ENCODE results near the gene CHD9. TPM values are rescaled to one million over a fixed set of nuclear protein-coding genes. Genes with fewer than 3 reads are reported as not detected.

The CHD9 gene
- total RNA-seq, 1 donor from 2014 or later: 77.4 TPM

GRCh38 chr16:53209877-53210276 lies 155.1 kb downstream of the CHD9 start:
- Histone ChIP-seq H3K27me3 (ENCODE audit: insufficient read depth, low read length) (no peaks in the 10 kb centered on the region), H3K9me3 (ENCODE audit: insufficient read depth, low read depth, low read length) (no peaks in the 10 kb centered on the region), H3K79me2 (ENCODE audit: insufficient read depth, low read length) (peaks cover 77% of the 10 kb centered on the region), H3K4me3 (ENCODE audit: insufficient read depth, low read depth, low read length) (peak overlapping the region; percentile 74), H3K36me3 (ENCODE audit: insufficient read depth, low read length) (no peaks in the 10 kb centered on the region), H4K20me1 (ENCODE audit: insufficient read depth, low read length) (peaks cover 12% of the 10 kb centered on the region), H2AFZ (ENCODE audit: low read depth, low read length) (no peak overlapping the region), H3K9ac (ENCODE audit: low read length) (peak overlapping the region; percentile 84), H3K27ac (ENCODE audit: low read depth, low read length) (peak overlapping the region; percentile 85), H3K4me2 (ENCODE audit: low read length) (peak overlapping the region; percentile 91), H3K4me1 (ENCODE audit: insufficient read depth, low read length) (peaks cover 3% of the 10 kb centered on the region)
- Mint-ChIP-seq H3K27me3 (ENCODE audit: low read depth, unreplicated experiment) (no peaks in the 10 kb centered on the region), H3K4me3 (ENCODE audit: unreplicated experiment) (peak overlapping the region; percentile 97), H3K36me3 (ENCODE audit: low read depth, unreplicated experiment) (peaks cover 4% of the 10 kb centered on the region), H3K9me3 (ENCODE audit: unreplicated experiment) (no peaks in the 10 kb centered on the region), H3K27ac (ENCODE audit: unreplicated experiment) (no peak overlapping the region), H3K4me1 (ENCODE audit: low read depth, unreplicated experiment) (peaks cover 22% of the 10 kb centered on the region)
- TF ChIP-seq, protein P1, sequence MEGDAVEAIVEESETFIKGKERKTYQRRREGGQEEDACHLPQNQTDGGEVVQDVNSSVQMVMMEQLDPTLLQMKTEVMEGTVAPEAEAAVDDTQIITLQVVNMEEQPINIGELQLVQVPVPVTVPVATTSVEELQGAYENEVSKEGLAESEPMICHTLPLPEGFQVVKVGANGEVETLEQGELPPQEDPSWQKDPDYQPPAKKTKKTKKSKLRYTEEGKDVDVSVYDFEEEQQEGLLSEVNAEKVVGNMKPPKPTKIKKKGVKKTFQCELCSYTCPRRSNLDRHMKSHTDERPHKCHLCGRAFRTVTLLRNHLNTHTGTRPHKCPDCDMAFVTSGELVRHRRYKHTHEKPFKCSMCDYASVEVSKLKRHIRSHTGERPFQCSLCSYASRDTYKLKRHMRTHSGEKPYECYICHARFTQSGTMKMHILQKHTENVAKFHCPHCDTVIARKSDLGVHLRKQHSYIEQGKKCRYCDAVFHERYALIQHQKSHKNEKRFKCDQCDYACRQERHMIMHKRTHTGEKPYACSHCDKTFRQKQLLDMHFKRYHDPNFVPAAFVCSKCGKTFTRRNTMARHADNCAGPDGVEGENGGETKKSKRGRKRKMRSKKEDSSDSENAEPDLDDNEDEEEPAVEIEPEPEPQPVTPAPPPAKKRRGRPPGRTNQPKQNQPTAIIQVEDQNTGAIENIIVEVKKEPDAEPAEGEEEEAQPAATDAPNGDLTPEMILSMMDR (IDR thresholded peaks at IDR 0.05; ENCODE audit: insufficient read depth, low read depth, low read length): no peak
- TF ChIP-seq EZH2 (IDR thresholded peaks at IDR 0.05; ENCODE audit: insufficient read depth, low read length): no peak
- DNase-seq (ENCODE audit: low read depth) (no peak), FAIRE-seq (no peak)

- Histone ChIP-seq H3K9me3 (ENCODE audit: insufficient read depth, low read depth, low read length) (no peaks in the 10 kb centered on the region), H3K4me2 (ENCODE audit: low read length) (peak overlapping the region; percentile 91), H3K9ac (ENCODE audit: low read length) (no peak overlapping the region), H3K27ac (ENCODE audit: low read depth, low read length) (no peak overlapping the region), H3K79me2 (ENCODE audit: insufficient read depth, low read length) (peaks cover 85% of the 10 kb centered on the region), H2AFZ (ENCODE audit: low read depth, low read length) (no peak overlapping the region), H3K36me3 (ENCODE audit: insufficient read depth, low read length) (no peaks in the 10 kb centered on the region), H3K27me3 (ENCODE audit: insufficient read depth, low read length) (no peaks in the 10 kb centered on the region), H4K20me1 (ENCODE audit: insufficient read depth, low read length) (peaks cover 19% of the 10 kb centered on the region), H3K4me1 (ENCODE audit: insufficient read depth, low read length) (peaks cover 3% of the 10 kb centered on the region), H3K4me3 (ENCODE audit: insufficient read depth, low read depth, low read length) (peak overlapping the region; percentile 74)
- H3K4me3 Mint-ChIP-seq (ENCODE audit: unreplicated experiment): peak overlapping the region; percentile 83
- no peaks in the 10 kb centered on the region for H3K9me3 Mint-ChIP-seq (ENCODE audit: unreplicated experiment)
- TF ChIP-seq EZH2 (IDR thresholded peaks at IDR 0.05; ENCODE audit: insufficient read depth, low read length): no peak
- TF ChIP-seq, protein P1 (IDR thresholded peaks at IDR 0.05; ENCODE audit: insufficient read depth, low read depth, low read length): no peak
- H3K27me3 Mint-ChIP-seq (ENCODE audit: low read depth, unreplicated experiment): no peaks in the 10 kb centered on the region
- H3K4me1 Mint-ChIP-seq (ENCODE audit: low read depth, unreplicated experiment): peaks cover 22% of the 10 kb centered on the region
- no peak overlapping the region for H3K27ac Mint-ChIP-seq (ENCODE audit: unreplicated experiment)
- FAIRE-seq (no peak), DNase-seq (ENCODE audit: low read depth) (no peak)
- peaks cover 4% of the 10 kb centered on the region for H3K36me3 Mint-ChIP-seq (ENCODE audit: low read depth, unreplicated experiment)
These were observed 156.5 kb downstream of the CHD9 start for GRCh38 chr16:53211253-53211652.

- Mint-ChIP-seq H3K27me3 (ENCODE audit: low read depth, unreplicated experiment) (no peaks in the 10 kb centered on the region), H3K27ac (ENCODE audit: unreplicated experiment) (peak overlapping the region; percentile 34), H3K4me3 (ENCODE audit: unreplicated experiment) (peak overlapping the region; percentile 68), H3K4me1 (ENCODE audit: low read depth, unreplicated experiment) (peaks cover 17% of the 10 kb centered on the region), H3K36me3 (ENCODE audit: low read depth, unreplicated experiment) (peaks cover 4% of the 10 kb centered on the region), H3K9me3 (ENCODE audit: unreplicated experiment) (no peaks in the 10 kb centered on the region)
- FAIRE-seq: no peak
- no peaks in the 10 kb centered on the region for H3K36me3 ChIP-seq (ENCODE audit: insufficient read depth, low read length)
- no peaks in the 10 kb centered on the region for H3K9me3 ChIP-seq (ENCODE audit: insufficient read depth, low read depth, low read length)
- peaks cover 93% of the 10 kb centered on the region for H3K79me2 ChIP-seq (ENCODE audit: insufficient read depth, low read length)
- no peak for DNase-seq (ENCODE audit: low read depth)
- peaks cover 3% of the 10 kb centered on the region for H3K4me1 ChIP-seq (ENCODE audit: insufficient read depth, low read length)
- no peak overlapping the region for H3K27ac ChIP-seq (ENCODE audit: low read depth, low read length)
- H2AFZ ChIP-seq (ENCODE audit: low read depth, low read length): no peak overlapping the region
- no peak for TF ChIP-seq EZH2 (IDR thresholded peaks at IDR 0.05; ENCODE audit: insufficient read depth, low read length)
- peak overlapping the region; percentile 52 for H3K4me2 ChIP-seq (ENCODE audit: low read length)
- H3K9ac ChIP-seq (ENCODE audit: low read length): no peak overlapping the region
- H4K20me1 ChIP-seq (ENCODE audit: insufficient read depth, low read length): peaks cover 24% of the 10 kb centered on the region
- H3K4me3 ChIP-seq (ENCODE audit: insufficient read depth, low read depth, low read length): no peak overlapping the region
- no peaks in the 10 kb centered on the region for H3K27me3 ChIP-seq (ENCODE audit: insufficient read depth, low read length)
These were observed 158.1 kb downstream of the CHD9 start for GRCh38 chr16:53212893-53213223.

Data from astrocyte (in vitro differentiated cells and primary cell).